ENCODE results near the gene PDPR. TPM values are rescaled to one million over a fixed set of nuclear protein-coding genes. Genes with fewer than 3 reads are reported as not detected.
"Not testable (repeated sequence)": the region's sequence is repeated elsewhere in the genome, so short reads cannot be mapped to it uniquely, and the experiment has no call there.

The PDPR gene
- total RNA-seq, 2 experiments from 2014 or later: 22.7 to 26.1 TPM

DNA sequence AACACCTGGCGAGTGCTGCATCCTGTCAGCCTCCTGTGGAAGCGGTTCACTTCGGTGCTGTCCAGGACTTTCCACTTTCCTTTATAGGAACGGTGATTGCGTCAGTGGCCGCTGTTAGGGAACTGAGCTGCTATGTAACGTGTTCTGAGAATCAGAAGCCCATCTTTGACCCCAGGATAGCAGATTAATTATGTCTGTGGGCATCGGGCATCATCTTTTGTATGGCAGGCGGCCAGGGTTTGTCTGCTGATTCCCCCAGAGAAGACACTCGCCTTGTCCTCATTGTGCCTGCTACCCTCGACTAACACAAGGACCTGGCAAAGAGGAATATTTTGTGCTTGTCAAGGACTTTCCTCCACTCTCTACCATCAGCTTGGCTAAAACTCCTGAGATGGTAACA, 33.7 kb downstream of the PDPR start:
- ATAC-seq (ENCODE audit: low read depth); H3K9me3 Mint-ChIP-seq; H3K4me3 Mint-ChIP-seq; H3K4me1 Mint-ChIP-seq; POLR2A ChIA-PET; H3K27me3 Mint-ChIP-seq; H3K27ac Mint-ChIP-seq; DNase-seq: not testable (repeated sequence)
- H3K36me3 Mint-ChIP-seq: peaks cover 25% of the 10 kb centered on the region

- H3K27me3 Mint-ChIP-seq; ATAC-seq (ENCODE audit: low read depth); H3K27ac Mint-ChIP-seq; H3K4me3 Mint-ChIP-seq; POLR2A ChIA-PET; H3K4me1 Mint-ChIP-seq; H3K9me3 Mint-ChIP-seq; DNase-seq: not testable (repeated sequence)
- peaks cover 24% of the 10 kb centered on the region for H3K36me3 Mint-ChIP-seq
These were observed 34.3 kb downstream of the PDPR start for GRCh38 chr16:70148453-70148852.

GRCh38 chr16:70149296-70149695, 35.2 kb downstream of the PDPR start:
- H3K36me3 Mint-ChIP-seq: peaks cover 23% of the 10 kb centered on the region
- DNase-seq; H3K4me1 Mint-ChIP-seq; H3K9me3 Mint-ChIP-seq; POLR2A ChIA-PET; H3K4me3 Mint-ChIP-seq; ATAC-seq (ENCODE audit: low read depth); H3K27me3 Mint-ChIP-seq; H3K27ac Mint-ChIP-seq: not testable (repeated sequence)

GRCh38 chr16:70151391-70151790, 37.3 kb downstream of the PDPR start:
- Mint-ChIP-seq H3K9me3 (no peaks in the 10 kb centered on the region), H3K27ac (no peak overlapping the region), H3K36me3 (peaks cover 17% of the 10 kb centered on the region), H3K4me1 (peaks cover 5% of the 10 kb centered on the region), H3K27me3 (no peaks in the 10 kb centered on the region), H3K4me3 (no peak overlapping the region)
- ATAC-seq (ENCODE audit: low read depth) (peak; percentile 57), DNase-seq (no peak)
- POLR2A ChIA-PET: no interaction called here

GRCh38 chr16:70151941-70152509, 37.9 kb downstream of the PDPR start:
- H3K9me3 Mint-ChIP-seq: no peaks in the 10 kb centered on the region
- POLR2A ChIA-PET: no interaction called here
- DNase-seq: no peak
- no peaks in the 10 kb centered on the region for H3K27me3 Mint-ChIP-seq
- H3K4me3 Mint-ChIP-seq: no peak overlapping the region
- H3K36me3 Mint-ChIP-seq: peaks cover 21% of the 10 kb centered on the region
- H3K27ac Mint-ChIP-seq: no peak overlapping the region
- H3K4me1 Mint-ChIP-seq: peaks cover 5% of the 10 kb centered on the region
- no peak for ATAC-seq (ENCODE audit: low read depth)

- H3K27me3 Mint-ChIP-seq: no peaks in the 10 kb centered on the region
- ATAC-seq (ENCODE audit: low read depth) (no peak), DNase-seq (no peak)
- peaks cover 27% of the 10 kb centered on the region for H3K36me3 Mint-ChIP-seq
- peaks cover 5% of the 10 kb centered on the region for H3K4me1 Mint-ChIP-seq
- no peaks in the 10 kb centered on the region for H3K9me3 Mint-ChIP-seq
- no peak overlapping the region for H3K4me3 Mint-ChIP-seq
- POLR2A ChIA-PET: no interaction called here
- H3K27ac Mint-ChIP-seq: peak overlapping the region; percentile 22
These were observed 38.6 kb downstream of the PDPR start for GRCh38 chr16:70152578-70153302.

- H3K4me1 Mint-ChIP-seq; H3K4me3 Mint-ChIP-seq; H3K27me3 Mint-ChIP-seq; ATAC-seq (ENCODE audit: low read depth); H3K9me3 Mint-ChIP-seq; POLR2A ChIA-PET; H3K27ac Mint-ChIP-seq; DNase-seq: not testable (repeated sequence)
- H3K36me3 Mint-ChIP-seq: peaks cover 22% of the 10 kb centered on the region
These were observed 40.6 kb downstream of the PDPR start for GRCh38 chr16:70154736-70155135.

DNA sequence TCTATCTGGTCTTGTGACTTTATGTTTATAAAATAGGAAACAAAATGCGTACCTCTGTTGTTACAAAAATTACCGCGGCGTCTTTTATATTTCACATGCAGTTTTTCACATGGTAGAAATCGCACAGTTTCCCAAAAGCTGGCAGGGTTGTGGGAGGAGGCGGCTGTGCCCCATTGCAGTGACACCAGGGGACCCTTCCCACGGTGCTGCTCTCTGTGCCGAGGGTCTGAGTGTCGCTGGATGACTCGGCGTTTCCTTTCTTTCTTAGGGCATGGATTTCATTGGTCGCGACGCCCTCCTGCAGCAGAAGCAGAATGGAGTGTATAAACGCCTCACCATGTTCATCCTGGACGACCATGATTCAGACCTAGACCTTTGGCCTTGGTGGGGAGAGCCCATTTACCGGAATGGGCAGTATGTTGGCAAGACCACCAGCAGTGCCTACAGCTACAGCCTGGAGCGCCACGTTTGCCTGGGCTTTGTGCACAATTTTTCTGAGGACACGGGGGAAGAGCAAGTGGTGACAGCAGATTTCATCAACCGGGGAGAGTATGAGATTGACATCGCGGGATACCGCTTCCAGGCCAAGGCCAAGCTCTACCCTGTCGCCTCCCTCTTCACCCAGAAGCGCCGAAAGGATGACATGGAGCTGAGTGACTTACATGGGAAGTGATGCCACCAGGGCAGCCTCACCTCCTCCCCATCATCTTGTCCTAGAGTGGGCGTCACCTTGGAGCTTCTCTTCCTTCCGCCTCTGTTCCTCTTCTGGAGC, 42.3 kb downstream of the PDPR start:
- DNase-seq: no peak
- POLR2A ChIA-PET: no interaction called here

DNA sequence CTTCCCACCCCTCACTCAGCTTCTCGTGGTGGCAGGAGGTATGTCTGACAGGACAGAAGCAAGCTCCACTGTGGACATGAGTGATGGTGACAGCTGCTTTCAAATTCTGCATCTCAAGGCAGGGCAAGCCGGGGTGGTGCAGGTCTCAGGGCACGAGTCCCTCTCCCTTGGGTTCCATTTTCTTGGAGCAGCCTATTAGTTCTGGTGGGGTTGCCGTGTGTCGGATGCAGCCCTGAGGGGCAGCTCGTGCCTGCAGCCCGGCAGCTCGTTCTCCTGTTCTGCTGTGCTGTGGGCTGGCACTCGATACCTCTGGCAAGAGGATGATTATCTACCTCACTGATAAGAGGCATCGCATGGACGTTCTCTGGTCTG, 43.0 kb downstream of the PDPR start:
- H3K27me3 Mint-ChIP-seq: no peaks in the 10 kb centered on the region
- POLR2A ChIA-PET: no interaction called here
- H3K27ac Mint-ChIP-seq: no peak overlapping the region
- no peaks in the 10 kb centered on the region for H3K4me1 Mint-ChIP-seq
- H3K9me3 Mint-ChIP-seq: no peaks in the 10 kb centered on the region
- ATAC-seq (ENCODE audit: low read depth) (no peak), DNase-seq (no peak)
- no peak overlapping the region for H3K4me3 Mint-ChIP-seq
- peaks cover 22% of the 10 kb centered on the region for H3K36me3 Mint-ChIP-seq

More for the DNA sequence above, 42.3 kb downstream of the PDPR start:
- Mint-ChIP-seq H3K27me3 (no peaks in the 10 kb centered on the region), H3K36me3 (peaks cover 22% of the 10 kb centered on the region), H3K4me1 (peaks cover 2% of the 10 kb centered on the region), H3K9me3 (no peaks in the 10 kb centered on the region), H3K27ac (no peak overlapping the region), H3K4me3 (no peak overlapping the region)
- no peak for ATAC-seq (ENCODE audit: low read depth)

GRCh38 chr16:70157477-70158260, 43.5 kb downstream of the PDPR start:
- POLR2A ChIA-PET: no interaction called here
- Mint-ChIP-seq H3K4me3 (no peak overlapping the region), H3K27ac (no peak overlapping the region), H3K9me3 (no peaks in the 10 kb centered on the region), H3K27me3 (no peaks in the 10 kb centered on the region), H3K36me3 (peaks cover 19% of the 10 kb centered on the region), H3K4me1 (no peaks in the 10 kb centered on the region)
- no peak for ATAC-seq (ENCODE audit: low read depth)
- no peak for DNase-seq

GRCh38 chr16:70158261-70158939, 44.3 kb downstream of the PDPR start:
- POLR2A ChIA-PET: no interaction called here
- DNase-seq (no peak), ATAC-seq (ENCODE audit: low read depth) (no peak)
- Mint-ChIP-seq H3K27ac (no peak overlapping the region), H3K36me3 (peaks cover 15% of the 10 kb centered on the region), H3K9me3 (no peaks in the 10 kb centered on the region), H3K4me1 (no peaks in the 10 kb centered on the region), H3K4me3 (no peak overlapping the region), H3K27me3 (no peaks in the 10 kb centered on the region)

DNA sequence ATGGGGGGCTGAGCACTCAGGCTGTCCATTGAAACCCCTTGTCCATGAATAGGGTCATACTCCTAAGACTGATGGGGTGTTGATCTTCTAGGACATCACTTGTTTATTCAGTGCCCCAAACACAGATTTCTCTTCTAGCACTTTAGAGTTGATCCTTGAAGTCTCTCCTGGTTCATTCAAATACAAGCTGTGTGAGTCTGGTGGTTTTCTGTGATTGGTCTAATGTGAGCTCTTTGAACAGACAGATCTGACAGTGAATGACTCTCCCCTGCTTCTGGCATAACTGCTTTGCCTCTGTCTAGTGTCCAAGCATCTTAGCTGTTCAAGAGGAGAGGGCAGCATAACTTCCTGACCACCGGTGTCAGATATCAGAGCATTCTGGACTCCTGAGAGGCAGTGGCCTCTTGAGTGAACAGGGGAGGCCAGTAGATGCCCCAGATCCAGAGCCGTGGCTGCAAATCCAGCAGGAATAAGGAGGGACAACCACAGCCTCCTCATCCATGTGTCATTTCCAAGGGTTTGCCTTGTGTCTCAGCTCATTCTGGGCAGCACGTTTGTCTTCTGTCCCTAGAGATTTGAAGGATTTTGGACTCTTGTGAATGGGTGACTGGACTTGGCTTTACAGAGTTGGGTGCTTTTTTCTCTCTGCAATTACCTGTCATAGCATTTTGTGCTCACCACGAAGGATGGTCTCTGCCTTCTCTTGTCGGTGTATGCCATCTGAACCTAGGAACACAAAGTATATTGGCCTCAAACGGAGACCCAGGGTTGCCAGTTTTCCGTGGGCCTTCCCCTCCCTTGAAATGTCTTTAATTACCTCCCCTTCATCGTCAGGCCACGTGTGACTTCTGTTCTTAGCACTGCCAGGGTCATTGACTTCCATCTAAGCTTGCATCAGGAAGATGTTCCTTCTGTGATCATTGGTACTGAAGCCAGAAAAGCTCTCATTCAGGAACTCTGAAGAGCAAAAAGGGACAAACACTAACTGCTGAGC, 45.5 kb downstream of the PDPR start:
- POLR2A ChIA-PET: no interaction called here
- H3K27ac Mint-ChIP-seq: no peak overlapping the region
- ATAC-seq (ENCODE audit: low read depth) (no peak), DNase-seq (no peak)
- no peak overlapping the region for H3K4me3 Mint-ChIP-seq
- no peaks in the 10 kb centered on the region for H3K4me1 Mint-ChIP-seq
- no peaks in the 10 kb centered on the region for H3K27me3 Mint-ChIP-seq
- H3K9me3 Mint-ChIP-seq: no peaks in the 10 kb centered on the region
- H3K36me3 Mint-ChIP-seq: peaks cover 14% of the 10 kb centered on the region
